MM.1S (cell line): ENCODE measurements around the gene UFSP2.
A peak's percentile ranks its signal among the peaks of the same experiment; 100 is the strongest.

Source experiments
- DNase-seq: peaks from one replicate; pipeline ENCODE4 v3.0.0-alpha.2; 2015
- H2AFZ ChIP-seq: fragments of 300-600 bp; sonication (generic); 2 replicates; pipeline ENCODE4 v1.6.0; 2016; ENCODE audit warnings: antibody characterized with exemption, low read length
- H3F3A ChIP-seq: fragments of 300-600 bp; sonication (generic); 2 replicates; pipeline ENCODE4 v1.6.1; 2016; ENCODE audit warnings: mild to moderate bottlenecking, antibody characterized with exemption, low read length, moderate library complexity, mixed read lengths; ENCODE audit not compliant: insufficient read depth
- H3K27ac ChIP-seq: fragments of 300-600 bp; sonication (generic); 2 replicates; pipeline ENCODE4 v1.5.1; 2016; ENCODE audit warnings: mild to moderate bottlenecking, low read length
- H3K27me3 ChIP-seq: fragments of 300-600 bp; sonication (generic); replicated peaks from 2 replicates; pipeline ENCODE4 v1.6.0; 2016; ENCODE audit warnings: low read length; ENCODE audit not compliant: insufficient read depth
- H3K36me3 ChIP-seq: fragments of 300-600 bp; sonication (generic); replicated peaks from 2 replicates; pipeline ENCODE4 v1.6.1; 2016; ENCODE audit warnings: mild to moderate bottlenecking, low read length, mixed read lengths; ENCODE audit not compliant: insufficient read depth
- H3K4me1 ChIP-seq: fragments of 300-600 bp; sonication (generic); 2 replicates; pipeline ENCODE4 v1.6.1; 2016; ENCODE audit warnings: low read length, mixed read lengths
- H3K4me2 ChIP-seq: fragments of 300-600 bp; sonication (generic); 2 replicates; pipeline ENCODE4 v1.6.0; 2016; ENCODE audit warnings: low read depth, low read length
- H3K4me3 ChIP-seq: fragments of 300-600 bp; sonication (generic); 2 replicates; pipeline ENCODE4 v1.5.1; 2016; ENCODE audit warnings: low read length, mixed read lengths
- H3K79me2 ChIP-seq: fragments of 300-600 bp; sonication (generic); 2 replicates; pipeline ENCODE4 v1.6.1; 2016; ENCODE audit warnings: mixed run types, low read length, mixed read lengths
- H3K9ac ChIP-seq: fragments of 300-600 bp; sonication (generic); 2 replicates; pipeline ENCODE4 v1.6.1; 2016; ENCODE audit warnings: low read length, mixed read lengths
- H3K9me2 ChIP-seq: fragments of 300-600 bp; sonication (generic); replicated peaks from 2 replicates; pipeline ENCODE4 v1.6.1; 2016; ENCODE audit warnings: mild to moderate bottlenecking, low read length, mixed read lengths; ENCODE audit not compliant: insufficient read depth
- H3K9me3 ChIP-seq: fragments of 300-600 bp; sonication (generic); replicated peaks from 2 replicates; pipeline ENCODE4 v1.6.1; 2016; ENCODE audit warnings: mild to moderate bottlenecking, low read length, mixed read lengths; ENCODE audit not compliant: insufficient read depth
- H4K20me1 ChIP-seq: fragments of 300-600 bp; sonication (generic); 2 replicates; pipeline ENCODE4 v1.6.1; 2016; ENCODE audit warnings: mild to moderate bottlenecking, low read length, moderate library complexity, mixed read lengths; ENCODE audit not compliant: insufficient read depth
- CTCF ChIP-seq: fragments of 300-600 bp; sonication (generic); IDR thresholded peaks from 2 replicates; pipeline ENCODE4 v1.5.1; 2016; ENCODE audit warnings: antibody characterized with exemption, low read length, mixed read lengths
- EZH2 ChIP-seq: fragments of 300-600 bp; sonication (generic); optimal IDR thresholded peaks from 2 replicates; pipeline ENCODE3; 2017; ENCODE audit warnings: low read depth, mild to moderate bottlenecking, antibody characterized with exemption, low read length, mixed read lengths
- EZH2phosphoT487 ChIP-seq: fragments of 300-600 bp; sonication (generic); IDR thresholded peaks from 2 replicates; pipeline ENCODE4 v1.6.1; 2018; ENCODE audit warnings: antibody characterized with exemption, low read length

Gene UFSP2

GRCh38 chr4:185412412-185412811 is 13.4 kb downstream of the UFSP2 start:
- Histone ChIP-seq H3K9me3 (no peaks in the 10 kb centered on the region), H3K79me2 (peaks cover 63% of the 10 kb centered on the region), H3K36me3 (peaks cover 38% of the 10 kb centered on the region), H3K27ac (peak overlapping the region; percentile 97), H4K20me1 (no peaks in the 10 kb centered on the region), H3K27me3 (no peaks in the 10 kb centered on the region), H3K4me2 (peak overlapping the region; percentile 28; the same call in 1 of the 2 replicates), H3K9ac (peak overlapping the region; percentile 19; the same call in 1 of the 2 replicates), H3K4me3 (no peak overlapping the region), H3F3A (peaks cover 26% of the 10 kb centered on the region), H2AFZ (no peak overlapping the region), H3K4me1 (peaks cover 54% of the 10 kb centered on the region), H3K9me2 (no peaks in the 10 kb centered on the region)
- DNase-seq = peak; percentile 18
- no peak for TF ChIP-seq EZH2
- TF ChIP-seq EZH2phosphoT487 = no peak
- no peak for TF ChIP-seq CTCF

- TF ChIP-seq CTCF = no peak
- no peak for TF ChIP-seq EZH2phosphoT487
- peaks cover 33% of the 10 kb centered on the region; the same call in 1 of the 2 replicates for H3K36me3 ChIP-seq
- no peak overlapping the region for H2AFZ ChIP-seq
- H3K9me3 ChIP-seq = no peaks in the 10 kb centered on the region
- H4K20me1 ChIP-seq = no peaks in the 10 kb centered on the region
- H3K4me1 ChIP-seq = peaks cover 49% of the 10 kb centered on the region
- H3K79me2 ChIP-seq = peaks cover 57% of the 10 kb centered on the region
- no peaks in the 10 kb centered on the region for H3K27me3 ChIP-seq
- DNase-seq = peak; percentile 2
- H3K4me2 ChIP-seq = no peak overlapping the region
- peaks cover 26% of the 10 kb centered on the region for H3F3A ChIP-seq
- no peaks in the 10 kb centered on the region for H3K9me2 ChIP-seq
- H3K9ac ChIP-seq = no peak overlapping the region
- H3K4me3 ChIP-seq = no peak overlapping the region
- H3K27ac ChIP-seq = peak overlapping the region; percentile 97; the same call in 1 of the 2 replicates
Observed at GRCh38 chr4:185411849-185412248, 13.9 kb downstream of the UFSP2 start.

DNA sequence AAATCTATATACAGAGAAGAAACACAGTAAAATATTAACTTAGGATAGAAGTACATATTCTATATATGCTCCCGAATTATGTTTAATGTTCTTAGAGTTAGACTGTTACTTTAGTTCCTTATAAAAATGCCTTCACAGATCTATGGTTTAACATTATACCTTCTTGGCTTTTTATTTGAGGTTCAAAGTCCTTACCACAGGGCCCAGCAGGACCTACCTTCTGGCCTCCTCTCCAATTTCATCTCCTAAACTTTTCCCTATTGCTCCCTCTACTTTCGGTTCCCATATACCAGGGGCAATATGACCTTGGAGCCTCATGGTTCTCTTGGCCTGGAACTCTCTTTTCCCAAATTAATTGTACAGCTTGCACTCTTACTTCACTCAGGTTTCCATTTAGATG is 17.3 kb downstream of the UFSP2 start:
- Histone ChIP-seq H3K27ac (no peak overlapping the region), H3K4me1 (peaks cover 20% of the 10 kb centered on the region), H4K20me1 (no peaks in the 10 kb centered on the region), H3K9ac (no peak overlapping the region), H3K4me3 (no peak overlapping the region), H3K9me2 (no peaks in the 10 kb centered on the region), H3K27me3 (no peaks in the 10 kb centered on the region), H2AFZ (no peak overlapping the region), H3F3A (peaks cover 8% of the 10 kb centered on the region), H3K79me2 (peaks cover 36% of the 10 kb centered on the region), H3K9me3 (no peaks in the 10 kb centered on the region), H3K4me2 (no peak overlapping the region), H3K36me3 (peaks cover 19% of the 10 kb centered on the region)
- DNase-seq = no peak
- TF ChIP-seq EZH2 = no peak
- TF ChIP-seq EZH2phosphoT487 = no peak
- no peak for TF ChIP-seq CTCF
